HepG2 (cell line): ENCODE data around the gene EFNA4.

Experiments
- ATF2 ChIP-seq: sonication (generic); formaldehyde crosslinking; IDR thresholded peaks from 2 replicates; pipeline ENCODE4 v1.4.0; 2020; ENCODE audit warnings: missing genetic modification reagents
- CTCF ChIP-seq: sonication (generic); formaldehyde crosslinking; IDR thresholded peaks from 2 replicates; pipeline ENCODE4 v1.5.0; 2020; ENCODE audit warnings: mild to moderate bottlenecking, missing genetic modification reagents, moderate library complexity
- E2F1 ChIP-seq: sonication (generic); formaldehyde crosslinking; IDR thresholded peaks from 2 replicates; pipeline ENCODE4 v1.5.0; 2020; ENCODE audit warnings: missing genetic modification reagents
- EZH2 ChIP-seq: conservative IDR thresholded peaks from 2 replicates; pipeline ENCODE4 v1.6.1; 2012; ENCODE audit warnings: mild to moderate bottlenecking, low read depth, low read length, moderate library complexity
- KLF16 ChIP-seq, 2 experiments: sonication (generic) in 1 of 2; formaldehyde crosslinking in 1 of 2; IDR thresholded peaks; 2 replicates each; pipeline versions ENCODE4 v1.6.1 to v1.8.0; 2016 to 2023; ENCODE audit warnings: missing genetic modification reagents in 2 of 2, missing compliant biosample characterization in 1 of 2
- RFX1 ChIP-seq: fragments of 450-650 bp; IDR thresholded peaks from 2 replicates; pipeline ENCODE4 v1.6.1; 2017
- ZNF263 ChIP-seq: sonication (generic); formaldehyde crosslinking; IDR thresholded peaks from 2 replicates; pipeline ENCODE4 v1.4.0; 2020; ENCODE audit warnings: missing genetic modification reagents
- ZNF383 ChIP-seq: sonication (generic); formaldehyde crosslinking; IDR thresholded peaks from 2 replicates; pipeline ENCODE4 v1.4.0; 2020; ENCODE audit warnings: missing genetic modification reagents, mild to moderate bottlenecking, borderline replicate concordance
- ZNF674 ChIP-seq: sonication (generic); formaldehyde crosslinking; IDR thresholded peaks from 2 replicates; pipeline ENCODE4 v1.5.0; 2020; ENCODE audit warnings: low read depth, mild to moderate bottlenecking, missing genetic modification reagents

- TF ChIP-seq KLF16 (CRISPR knock-in tag; IDR thresholded peaks at IDR 0.05): no peak
- no peak for TF ChIP-seq ZNF383 (CRISPR knock-in tag)
- TF ChIP-seq ZNF674 (CRISPR knock-in tag): no peak
- no peak for TF ChIP-seq ATF2 (CRISPR knock-in tag)
- TF ChIP-seq ZNF263 (CRISPR knock-in tag): no peak
- TF ChIP-seq E2F1: no peak
- TF ChIP-seq RFX1: no peak
- no peak for TF ChIP-seq EZH2
- TF ChIP-seq CTCF (CRISPR knock-in tag): no peak
Measured at GRCh38 chr1:155019377-155020245, 43.9 kb upstream of the EFNA4 start.
